Mammary epithelial cell (primary cell): ENCODE results near the gene EFR3B.

Experiments
- EZH2 ChIP-seq: IDR thresholded peaks from 2 replicates; pipeline ENCODE4 v1.6.1; 2012; ENCODE audit warnings: low read length, inconsistent platforms, borderline replicate concordance
- TF ChIP-seq, protein P1 (sequence below), 2 donors: IDR thresholded peaks in 1 of 2; conservative IDR thresholded peaks in 1 of 2; 2 replicates each; pipeline ENCODE4 v1.5.1; 2011 to 2012; ENCODE audit warnings: inconsistent platforms in 2 of 2, low read length in 2 of 2, mild to moderate bottlenecking in 2 of 2, control low read depth in 1 of 2, low read depth in 1 of 2; ENCODE audit not compliant: insufficient read depth in 1 of 2; ENCODE audit errors: extremely low read depth in 1 of 2

DNA sequence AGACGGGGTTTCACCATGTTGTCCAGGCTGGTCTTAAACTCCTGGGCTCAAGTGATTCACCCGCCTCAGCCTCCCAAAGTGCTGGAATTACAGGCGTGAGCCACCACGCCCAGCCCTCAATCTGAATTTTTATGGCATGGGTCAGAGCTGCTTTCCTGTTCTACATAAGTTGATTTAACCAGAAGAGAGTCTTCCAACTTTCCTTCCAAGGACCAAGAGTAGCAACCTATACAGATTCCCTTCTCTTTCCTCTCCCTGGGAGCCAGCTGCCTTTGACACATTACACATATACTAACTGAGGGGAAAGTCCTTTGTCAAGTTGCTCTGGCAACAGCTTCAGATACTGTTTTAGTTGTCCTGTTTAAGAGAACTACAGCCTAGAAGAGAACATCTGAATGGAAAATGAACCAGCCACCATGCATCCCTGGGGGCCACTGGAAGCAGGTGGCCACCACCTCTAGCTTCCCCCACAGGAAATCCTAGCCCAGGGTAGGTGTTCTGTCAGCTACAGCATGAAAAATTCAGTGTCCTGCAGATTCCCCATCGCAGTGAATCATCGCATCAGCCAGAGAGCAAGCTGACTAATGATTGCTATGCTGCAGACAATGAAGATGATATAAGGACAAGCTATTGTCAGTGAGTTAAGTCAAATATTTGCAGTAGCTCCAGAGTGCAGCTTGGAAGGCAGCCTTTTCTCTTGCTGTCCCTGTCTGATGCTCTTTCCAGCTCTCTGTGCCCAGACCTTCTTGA, 63.6 kb downstream of the EFR3B start:
- TF ChIP-seq, protein P1, sequence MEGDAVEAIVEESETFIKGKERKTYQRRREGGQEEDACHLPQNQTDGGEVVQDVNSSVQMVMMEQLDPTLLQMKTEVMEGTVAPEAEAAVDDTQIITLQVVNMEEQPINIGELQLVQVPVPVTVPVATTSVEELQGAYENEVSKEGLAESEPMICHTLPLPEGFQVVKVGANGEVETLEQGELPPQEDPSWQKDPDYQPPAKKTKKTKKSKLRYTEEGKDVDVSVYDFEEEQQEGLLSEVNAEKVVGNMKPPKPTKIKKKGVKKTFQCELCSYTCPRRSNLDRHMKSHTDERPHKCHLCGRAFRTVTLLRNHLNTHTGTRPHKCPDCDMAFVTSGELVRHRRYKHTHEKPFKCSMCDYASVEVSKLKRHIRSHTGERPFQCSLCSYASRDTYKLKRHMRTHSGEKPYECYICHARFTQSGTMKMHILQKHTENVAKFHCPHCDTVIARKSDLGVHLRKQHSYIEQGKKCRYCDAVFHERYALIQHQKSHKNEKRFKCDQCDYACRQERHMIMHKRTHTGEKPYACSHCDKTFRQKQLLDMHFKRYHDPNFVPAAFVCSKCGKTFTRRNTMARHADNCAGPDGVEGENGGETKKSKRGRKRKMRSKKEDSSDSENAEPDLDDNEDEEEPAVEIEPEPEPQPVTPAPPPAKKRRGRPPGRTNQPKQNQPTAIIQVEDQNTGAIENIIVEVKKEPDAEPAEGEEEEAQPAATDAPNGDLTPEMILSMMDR (conservative IDR thresholded peaks at IDR 0.05 in 1 of 2, IDR thresholded peaks at IDR 0.05 in 1 of 2; ENCODE audit: extremely low read depth in 1 of 2, insufficient read depth in 1 of 2, low read depth in 1 of 2, low read length in 2 of 2) = no peak
- TF ChIP-seq EZH2 = no peak
